Measurements from ENCODE around the gene MMP28. TPM values are rescaled to one million over a fixed set of nuclear protein-coding genes. Genes with fewer than 3 reads are reported as not detected.

The MMP28 gene
- total RNA-seq, 2 donors from 2014 or later, result 0.74 TPM; not detected in 1

DNA sequence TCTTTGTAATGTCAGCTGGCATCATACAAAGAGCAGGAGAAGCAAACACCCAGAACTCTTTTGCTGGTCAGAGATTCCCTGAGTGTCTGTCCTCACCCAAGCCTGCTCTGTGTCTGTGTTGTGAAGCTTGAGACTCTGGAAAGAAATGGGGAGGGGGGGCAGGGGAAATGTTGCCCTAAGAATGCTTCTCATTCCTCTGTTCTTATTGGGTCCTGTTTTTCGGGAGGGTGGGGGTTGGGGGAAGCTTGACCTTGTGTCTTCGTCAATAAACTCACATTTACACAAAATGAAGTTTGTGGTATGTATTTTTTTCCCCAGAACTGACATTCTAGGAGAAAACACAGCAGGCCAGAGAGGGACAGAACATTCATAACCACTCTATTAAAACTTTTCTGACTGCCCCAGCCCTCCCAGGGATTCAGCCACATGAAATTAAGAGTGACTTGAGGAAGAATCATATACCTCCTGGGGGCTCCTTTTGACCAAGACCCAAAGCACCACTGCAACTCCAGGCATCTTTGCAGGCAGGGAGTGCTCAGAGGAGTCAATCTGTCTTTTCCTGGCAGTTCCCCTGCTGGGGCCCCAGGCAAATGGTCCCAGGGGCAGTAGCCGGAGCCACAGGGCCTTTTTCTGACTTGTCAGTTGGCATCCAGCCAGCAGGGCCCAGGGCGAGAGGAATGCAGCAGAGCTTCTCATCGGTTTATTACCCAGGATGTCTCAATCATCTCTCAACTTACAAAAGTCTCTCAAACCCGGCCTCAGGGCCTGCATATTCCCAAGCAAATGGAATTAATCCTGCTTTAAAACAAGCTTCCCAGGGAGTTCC is 69.1 kb downstream of the MMP28 start:
- Mint-ChIP-seq H3K27ac (no peak overlapping the region), H3K36me3 (no peaks in the 10 kb centered on the region), H3K9me3 (no peaks in the 10 kb centered on the region)
- no peak for DNase-seq (ENCODE audit: low spot score in 2 of 2)
- ATAC-seq, result no peak

- H3K27ac Mint-ChIP-seq, result no peak overlapping the region
- no peaks in the 10 kb centered on the region for H3K9me3 Mint-ChIP-seq
- ATAC-seq (no peak), DNase-seq (ENCODE audit: low spot score in 2 of 2) (no peak)
- H3K36me3 Mint-ChIP-seq, result no peaks in the 10 kb centered on the region
These were observed 69.7 kb downstream of the MMP28 start for GRCh38 chr17:35725802-35726126.

GRCh38 chr17:35725058-35725457 is 70.4 kb downstream of the MMP28 start:
- no peak for ATAC-seq
- Mint-ChIP-seq H3K27ac (no peak overlapping the region), H3K9me3 (no peaks in the 10 kb centered on the region), H3K36me3 (no peaks in the 10 kb centered on the region)
- DNase-seq (ENCODE audit: low spot score in 2 of 2), result no peak

GRCh38 chr17:35723735-35724134 is 71.7 kb downstream of the MMP28 start:
- H3K27ac Mint-ChIP-seq, result no peak overlapping the region
- H3K36me3 Mint-ChIP-seq, result no peaks in the 10 kb centered on the region
- no peaks in the 10 kb centered on the region for H3K9me3 Mint-ChIP-seq
- DNase-seq (ENCODE audit: low spot score in 2 of 2), result no peak
- ATAC-seq, result peak in 1 of 2 donors; percentile 57

DNA sequence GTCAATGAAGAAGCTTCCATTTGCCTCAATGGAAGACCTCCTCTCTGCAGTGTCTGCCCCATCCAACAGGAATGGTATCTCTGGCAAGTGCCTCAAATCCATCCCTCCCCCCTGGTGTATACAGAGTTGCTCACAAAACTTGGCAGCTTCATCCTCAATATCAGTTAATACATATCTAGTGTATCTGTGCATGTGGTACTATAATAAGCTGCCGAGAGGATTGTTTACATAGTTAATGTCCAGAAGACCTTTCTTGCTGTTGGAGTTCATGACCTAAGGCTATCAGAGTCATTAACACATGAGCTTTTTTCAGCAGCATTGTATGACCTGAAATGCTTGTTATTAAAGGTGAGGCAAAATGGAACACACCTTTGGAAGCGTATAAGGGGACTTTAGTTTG is 78.0 kb downstream of the MMP28 start:
- no peaks in the 10 kb centered on the region for H3K36me3 Mint-ChIP-seq
- no peak overlapping the region for H3K27ac Mint-ChIP-seq
- no peaks in the 10 kb centered on the region for H3K9me3 Mint-ChIP-seq
- DNase-seq (ENCODE audit: low spot score in 2 of 2), result no peak
- no peak for ATAC-seq

- Mint-ChIP-seq H3K36me3 (no peaks in the 10 kb centered on the region), H3K9me3 (no peaks in the 10 kb centered on the region), H3K27ac (peak overlapping the region in 1 of 2 donors; percentile 3)
- DNase-seq (ENCODE audit: low spot score in 2 of 2) (no peak), ATAC-seq (no peak)
These were observed 78.5 kb downstream of the MMP28 start for GRCh38 chr17:35716897-35717465.

DNA sequence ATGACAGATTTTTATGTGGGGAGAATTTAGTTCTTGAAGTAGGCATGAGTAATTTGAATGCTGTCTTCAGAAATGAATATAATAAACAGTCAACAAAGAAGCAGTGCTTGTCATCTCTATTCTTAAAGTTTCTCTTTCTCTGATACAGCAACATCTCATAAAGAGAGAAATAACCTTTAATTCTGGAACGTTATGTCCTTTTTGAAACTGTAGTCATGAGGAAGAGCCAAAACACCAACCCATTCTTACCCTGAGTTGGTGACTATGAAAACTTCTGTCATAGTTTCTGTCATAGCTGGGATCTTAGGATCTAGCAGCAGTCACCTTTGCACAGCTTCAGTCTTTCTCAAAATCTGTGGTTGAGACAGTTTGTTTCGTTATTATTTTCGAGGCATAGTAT is 79.3 kb downstream of the MMP28 start:
- H3K36me3 Mint-ChIP-seq, result no peaks in the 10 kb centered on the region
- ATAC-seq, result peak in 1 of 2 donors; percentile 82
- no peaks in the 10 kb centered on the region for H3K9me3 Mint-ChIP-seq

More for the DNA sequence above, 79.3 kb downstream of the MMP28 start:
- H3K27ac Mint-ChIP-seq, result no peak overlapping the region
- no peak for DNase-seq (ENCODE audit: low spot score in 2 of 2)

Other genes with a start within 250 kb of the MMP28 start
- under 1 TPM in 1 of 2 donors, not detected in 1; 0.08 TPM for gene SLFN14, start 234.8 kb downstream of the MMP28 start, total RNA-seq
- 1 to 10 TPM; 5.1 to 5.6 TPM for gene PEX12, start 217.1 kb downstream of the MMP28 start, total RNA-seq
- gene AP2B1, start 208.3 kb downstream of the MMP28 start, total RNA-seq, result 100 to 1,000 TPM; 185 to 202 TPM
- gene RASL10B, start 64.0 kb downstream of the MMP28 start, total RNA-seq, result 1 to 10 TPM in 1 of 2 donors, not detected in 1; 1.1 TPM
- under 1 TPM in 1 of 2 donors, not detected in 1; 0.16 TPM for gene GAS2L2, start 42.4 kb downstream of the MMP28 start, total RNA-seq
- gene C17orf50, start 34.8 kb downstream of the MMP28 start, total RNA-seq, result not detected
- 100 to 1,000 TPM; 283 to 312 TPM for gene TAF15, start 13.8 kb upstream of the MMP28 start, total RNA-seq
- not detected for gene HEATR9, start 73.2 kb upstream of the MMP28 start, total RNA-seq
- 10 to 100 TPM; 13.1 to 14.7 TPM for gene CCL5, start 84.7 kb upstream of the MMP28 start, total RNA-seq
- 10 to 100 TPM in 1 of 2 donors, 1 to 10 TPM in 1; 8.4 to 12.8 TPM for gene RDM1, start 135.1 kb upstream of the MMP28 start, total RNA-seq
- not detected for gene LYZL6, start 148.1 kb upstream of the MMP28 start, total RNA-seq
- gene CCL16, start 185.9 kb upstream of the MMP28 start, total RNA-seq, result not detected
- not detected for gene CCL14, start 191.1 kb upstream of the MMP28 start, total RNA-seq
- gene CCL15, start 205.9 kb upstream of the MMP28 start, total RNA-seq, result not detected
- gene CCL23, start 222.3 kb upstream of the MMP28 start, total RNA-seq, result not detected